ENCODE results near the gene MAML2. TPM values are rescaled to one million over a fixed set of nuclear protein-coding genes. Genes with fewer than 3 reads are reported as not detected.

Gene MAML2
- total and polyA plus RNA-seq, 2 of the 13 experiments (the other 11 are each of a cell fraction or from before 2014, with no cell fraction given), result 2.3 to 25.9 TPM

DNA sequence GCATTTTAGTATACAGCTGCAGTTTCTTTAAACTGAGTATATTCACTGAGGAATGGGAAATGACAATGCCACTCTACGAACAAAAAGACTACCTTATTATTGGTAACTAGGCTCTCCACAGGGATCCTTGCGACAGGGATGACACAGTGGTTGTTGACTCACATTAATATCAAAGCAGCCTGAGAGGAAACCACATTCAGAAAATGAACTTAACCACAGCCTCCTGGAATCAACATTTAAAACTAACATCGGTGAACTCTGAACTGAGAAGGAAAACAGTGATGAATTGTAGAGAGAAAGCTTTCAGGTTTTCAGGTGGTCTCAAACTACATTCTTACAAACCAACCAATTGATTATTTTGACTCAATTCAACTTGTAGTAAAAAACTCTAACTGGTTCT lies 328.8 kb downstream of the MAML2 start (continued):
- TF ChIP-seq, protein P1, sequence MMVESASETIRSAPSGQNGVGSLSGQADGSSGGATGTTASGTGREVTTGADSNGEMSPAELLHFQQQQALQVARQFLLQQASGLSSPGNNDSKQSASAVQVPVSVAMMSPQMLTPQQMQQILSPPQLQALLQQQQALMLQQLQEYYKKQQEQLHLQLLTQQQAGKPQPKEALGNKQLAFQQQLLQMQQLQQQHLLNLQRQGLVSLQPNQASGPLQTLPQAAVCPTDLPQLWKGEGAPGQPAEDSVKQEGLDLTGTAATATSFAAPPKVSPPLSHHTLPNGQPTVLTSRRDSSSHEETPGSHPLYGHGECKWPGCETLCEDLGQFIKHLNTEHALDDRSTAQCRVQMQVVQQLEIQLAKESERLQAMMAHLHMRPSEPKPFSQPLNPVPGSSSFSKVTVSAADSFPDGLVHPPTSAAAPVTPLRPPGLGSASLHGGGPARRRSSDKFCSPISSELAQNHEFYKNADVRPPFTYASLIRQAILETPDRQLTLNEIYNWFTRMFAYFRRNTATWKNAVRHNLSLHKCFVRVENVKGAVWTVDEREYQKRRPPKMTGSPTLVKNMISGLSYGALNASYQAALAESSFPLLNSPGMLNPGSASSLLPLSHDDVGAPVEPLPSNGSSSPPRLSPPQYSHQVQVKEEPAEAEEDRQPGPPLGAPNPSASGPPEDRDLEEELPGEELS (CRISPR knock-in tag; IDR thresholded peaks at IDR 0.05), result peak; percentile 87
- TF ChIP-seq ZNF501 (CRISPR knock-in tag; IDR thresholded peaks at IDR 0.05), result no peak
- peak; percentile 30; the same call in 1 of the 2 replicates for TF ChIP-seq DPF2 (CRISPR knock-in tag; IDR thresholded peaks at IDR 0.05; ENCODE audit: borderline replicate concordance, low read depth)
- peak; percentile 51; the same call in 1 of the 2 replicates for TF ChIP-seq KDM6A (CRISPR knock-in tag; IDR thresholded peaks at IDR 0.05; ENCODE audit: low read depth)
- TF ChIP-seq, protein P2, sequence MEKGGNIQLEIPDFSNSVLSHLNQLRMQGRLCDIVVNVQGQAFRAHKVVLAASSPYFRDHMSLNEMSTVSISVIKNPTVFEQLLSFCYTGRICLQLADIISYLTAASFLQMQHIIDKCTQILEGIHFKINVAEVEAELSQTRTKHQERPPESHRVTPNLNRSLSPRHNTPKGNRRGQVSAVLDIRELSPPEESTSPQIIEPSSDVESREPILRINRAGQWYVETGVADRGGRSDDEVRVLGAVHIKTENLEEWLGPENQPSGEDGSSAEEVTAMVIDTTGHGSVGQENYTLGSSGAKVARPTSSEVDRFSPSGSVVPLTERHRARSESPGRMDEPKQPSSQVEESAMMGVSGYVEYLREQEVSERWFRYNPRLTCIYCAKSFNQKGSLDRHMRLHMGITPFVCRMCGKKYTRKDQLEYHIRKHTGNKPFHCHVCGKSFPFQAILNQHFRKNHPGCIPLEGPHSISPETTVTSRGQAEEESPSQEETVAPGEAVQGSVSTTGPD (CRISPR knock-in tag; IDR thresholded peaks at IDR 0.05), result peak; percentile 48; the same call in 1 of the 2 replicates
- TF ChIP-seq, protein P3, sequence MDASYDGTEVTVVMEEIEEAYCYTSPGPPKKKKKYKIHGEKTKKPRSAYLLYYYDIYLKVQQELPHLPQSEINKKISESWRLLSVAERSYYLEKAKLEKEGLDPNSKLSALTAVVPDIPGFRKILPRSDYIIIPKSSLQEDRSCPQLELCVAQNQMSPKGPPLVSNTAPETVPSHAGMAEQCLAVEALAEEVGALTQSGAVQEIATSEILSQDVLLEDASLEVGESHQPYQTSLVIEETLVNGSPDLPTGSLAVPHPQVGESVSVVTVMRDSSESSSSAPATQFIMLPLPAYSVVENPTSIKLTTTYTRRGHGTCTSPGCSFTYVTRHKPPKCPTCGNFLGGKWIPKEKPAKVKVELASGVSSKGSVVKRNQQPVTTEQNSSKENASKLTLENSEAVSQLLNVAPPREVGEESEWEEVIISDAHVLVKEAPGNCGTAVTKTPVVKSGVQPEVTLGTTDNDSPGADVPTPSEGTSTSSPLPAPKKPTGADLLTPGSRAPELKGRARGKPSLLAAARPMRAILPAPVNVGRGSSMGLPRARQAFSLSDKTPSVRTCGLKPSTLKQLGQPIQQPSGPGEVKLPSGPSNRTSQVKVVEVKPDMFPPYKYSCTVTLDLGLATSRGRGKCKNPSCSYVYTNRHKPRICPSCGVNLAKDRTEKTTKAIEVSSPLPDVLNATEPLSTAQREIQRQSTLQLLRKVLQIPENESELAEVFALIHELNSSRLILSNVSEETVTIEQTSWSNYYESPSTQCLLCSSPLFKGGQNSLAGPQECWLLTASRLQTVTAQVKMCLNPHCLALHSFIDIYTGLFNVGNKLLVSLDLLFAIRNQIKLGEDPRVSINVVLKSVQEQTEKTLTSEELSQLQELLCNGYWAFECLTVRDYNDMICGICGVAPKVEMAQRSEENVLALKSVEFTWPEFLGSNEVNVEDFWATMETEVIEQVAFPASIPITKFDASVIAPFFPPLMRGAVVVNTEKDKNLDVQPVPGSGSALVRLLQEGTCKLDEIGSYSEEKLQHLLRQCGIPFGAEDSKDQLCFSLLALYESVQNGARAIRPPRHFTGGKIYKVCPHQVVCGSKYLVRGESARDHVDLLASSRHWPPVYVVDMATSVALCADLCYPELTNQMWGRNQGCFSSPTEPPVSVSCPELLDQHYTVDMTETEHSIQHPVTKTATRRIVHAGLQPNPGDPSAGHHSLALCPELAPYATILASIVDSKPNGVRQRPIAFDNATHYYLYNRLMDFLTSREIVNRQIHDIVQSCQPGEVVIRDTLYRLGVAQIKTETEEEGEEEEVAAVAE (CRISPR knock-in tag; IDR thresholded peaks at IDR 0.05; ENCODE audit: borderline replicate concordance), result peak; percentile 33; the same call in 1 of the 2 replicates
- TF ChIP-seq, protein P4, sequence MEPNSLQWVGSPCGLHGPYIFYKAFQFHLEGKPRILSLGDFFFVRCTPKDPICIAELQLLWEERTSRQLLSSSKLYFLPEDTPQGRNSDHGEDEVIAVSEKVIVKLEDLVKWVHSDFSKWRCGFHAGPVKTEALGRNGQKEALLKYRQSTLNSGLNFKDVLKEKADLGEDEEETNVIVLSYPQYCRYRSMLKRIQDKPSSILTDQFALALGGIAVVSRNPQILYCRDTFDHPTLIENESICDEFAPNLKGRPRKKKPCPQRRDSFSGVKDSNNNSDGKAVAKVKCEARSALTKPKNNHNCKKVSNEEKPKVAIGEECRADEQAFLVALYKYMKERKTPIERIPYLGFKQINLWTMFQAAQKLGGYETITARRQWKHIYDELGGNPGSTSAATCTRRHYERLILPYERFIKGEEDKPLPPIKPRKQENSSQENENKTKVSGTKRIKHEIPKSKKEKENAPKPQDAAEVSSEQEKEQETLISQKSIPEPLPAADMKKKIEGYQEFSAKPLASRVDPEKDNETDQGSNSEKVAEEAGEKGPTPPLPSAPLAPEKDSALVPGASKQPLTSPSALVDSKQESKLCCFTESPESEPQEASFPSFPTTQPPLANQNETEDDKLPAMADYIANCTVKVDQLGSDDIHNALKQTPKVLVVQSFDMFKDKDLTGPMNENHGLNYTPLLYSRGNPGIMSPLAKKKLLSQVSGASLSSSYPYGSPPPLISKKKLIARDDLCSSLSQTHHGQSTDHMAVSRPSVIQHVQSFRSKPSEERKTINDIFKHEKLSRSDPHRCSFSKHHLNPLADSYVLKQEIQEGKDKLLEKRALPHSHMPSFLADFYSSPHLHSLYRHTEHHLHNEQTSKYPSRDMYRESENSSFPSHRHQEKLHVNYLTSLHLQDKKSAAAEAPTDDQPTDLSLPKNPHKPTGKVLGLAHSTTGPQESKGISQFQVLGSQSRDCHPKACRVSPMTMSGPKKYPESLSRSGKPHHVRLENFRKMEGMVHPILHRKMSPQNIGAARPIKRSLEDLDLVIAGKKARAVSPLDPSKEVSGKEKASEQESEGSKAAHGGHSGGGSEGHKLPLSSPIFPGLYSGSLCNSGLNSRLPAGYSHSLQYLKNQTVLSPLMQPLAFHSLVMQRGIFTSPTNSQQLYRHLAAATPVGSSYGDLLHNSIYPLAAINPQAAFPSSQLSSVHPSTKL (CRISPR knock-in tag; IDR thresholded peaks at IDR 0.05), result peak; percentile 88
- TF ChIP-seq POGZ (CRISPR knock-in tag; IDR thresholded peaks at IDR 0.05), result peak; percentile 54; the same call in 1 of the 2 replicates
- no peak for TF ChIP-seq EED (CRISPR knock-in tag; IDR thresholded peaks at IDR 0.05)
- TF ChIP-seq SNAI1 (CRISPR knock-in tag; IDR thresholded peaks at IDR 0.05; ENCODE audit: borderline replicate concordance), result 0 out of 2 replicates have a peak, but pooled peaks have one; percentile 48
- TF ChIP-seq, protein P5, sequence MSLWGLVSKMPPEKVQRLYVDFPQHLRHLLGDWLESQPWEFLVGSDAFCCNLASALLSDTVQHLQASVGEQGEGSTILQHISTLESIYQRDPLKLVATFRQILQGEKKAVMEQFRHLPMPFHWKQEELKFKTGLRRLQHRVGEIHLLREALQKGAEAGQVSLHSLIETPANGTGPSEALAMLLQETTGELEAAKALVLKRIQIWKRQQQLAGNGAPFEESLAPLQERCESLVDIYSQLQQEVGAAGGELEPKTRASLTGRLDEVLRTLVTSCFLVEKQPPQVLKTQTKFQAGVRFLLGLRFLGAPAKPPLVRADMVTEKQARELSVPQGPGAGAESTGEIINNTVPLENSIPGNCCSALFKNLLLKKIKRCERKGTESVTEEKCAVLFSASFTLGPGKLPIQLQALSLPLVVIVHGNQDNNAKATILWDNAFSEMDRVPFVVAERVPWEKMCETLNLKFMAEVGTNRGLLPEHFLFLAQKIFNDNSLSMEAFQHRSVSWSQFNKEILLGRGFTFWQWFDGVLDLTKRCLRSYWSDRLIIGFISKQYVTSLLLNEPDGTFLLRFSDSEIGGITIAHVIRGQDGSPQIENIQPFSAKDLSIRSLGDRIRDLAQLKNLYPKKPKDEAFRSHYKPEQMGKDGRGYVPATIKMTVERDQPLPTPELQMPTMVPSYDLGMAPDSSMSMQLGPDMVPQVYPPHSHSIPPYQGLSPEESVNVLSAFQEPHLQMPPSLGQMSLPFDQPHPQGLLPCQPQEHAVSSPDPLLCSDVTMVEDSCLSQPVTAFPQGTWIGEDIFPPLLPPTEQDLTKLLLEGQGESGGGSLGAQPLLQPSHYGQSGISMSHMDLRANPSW (CRISPR knock-in tag; IDR thresholded peaks at IDR 0.05; ENCODE audit: borderline replicate concordance), result 0 out of 2 replicates have a peak, but pooled peaks have one; percentile 56
- TF ChIP-seq TCF12 (IDR thresholded peaks at IDR 0.05), result no peak
- 0 out of 2 replicates have a peak, but pooled peaks have one; percentile 45 for TF ChIP-seq TCF12 (CRISPR knock-in tag; IDR thresholded peaks at IDR 0.05)
- TF ChIP-seq RARA (CRISPR knock-in tag; IDR thresholded peaks at IDR 0.05), result peak; percentile 82
- TF ChIP-seq SNAPC2 (CRISPR knock-in tag; IDR thresholded peaks at IDR 0.05), result peak; percentile 57; the same call in 1 of the 2 replicates
